Measurements from ENCODE around the gene ZNF230. TPM values are rescaled to one million over a fixed set of nuclear protein-coding genes. Genes with fewer than 3 reads are reported as not detected.

Gene ZNF230
- total and polyA plus RNA-seq, 9 of the 15 experiments (the other 6 are each of a cell fraction or from before 2014, with no cell fraction given): 1.3 to 4.0 (median 2.2) TPM

DNA sequence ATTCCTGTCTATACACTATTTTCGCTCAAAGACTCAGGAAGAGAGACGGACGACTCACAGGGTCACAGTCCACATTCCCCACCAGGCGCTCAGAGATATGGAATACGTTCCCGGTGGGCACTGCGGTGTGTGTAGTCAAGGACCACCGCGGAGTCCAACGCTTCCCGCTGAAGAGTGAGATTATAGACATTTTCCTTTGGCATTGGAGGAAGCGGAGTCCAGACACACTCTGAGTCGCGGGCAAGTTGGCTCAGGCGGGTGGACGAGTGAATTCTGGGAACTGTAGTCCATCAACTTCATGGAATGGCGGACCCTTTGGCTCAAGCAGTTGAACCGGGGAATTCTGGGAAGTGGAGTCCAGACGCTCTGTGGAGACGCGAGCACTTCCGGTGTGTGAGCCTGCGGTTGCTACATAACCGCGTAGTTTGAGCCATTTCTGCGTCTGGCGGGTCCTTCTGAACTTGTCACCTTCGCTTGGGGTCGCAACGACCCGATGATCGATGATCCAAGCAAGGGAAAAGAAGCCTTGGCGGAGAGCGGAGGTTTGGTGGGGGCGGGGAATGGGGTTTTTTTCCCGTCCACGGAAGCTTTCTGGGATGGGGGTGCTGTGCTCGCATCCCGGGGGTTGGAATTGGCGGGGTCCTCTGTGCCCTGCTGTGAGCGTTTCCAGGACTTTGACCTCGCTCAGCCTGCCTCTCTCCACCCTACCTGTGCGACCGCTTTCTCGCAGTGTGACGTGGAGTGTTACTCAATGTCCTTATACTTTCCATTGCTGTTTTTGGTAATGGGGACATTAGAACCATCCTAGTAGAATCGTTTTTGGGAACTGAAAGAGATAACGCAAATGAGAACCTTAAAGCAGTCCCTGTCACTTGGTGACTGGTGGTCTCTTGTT lies at the start of gene ZNF230 (continued):
- TF ChIP-seq, protein P1, sequence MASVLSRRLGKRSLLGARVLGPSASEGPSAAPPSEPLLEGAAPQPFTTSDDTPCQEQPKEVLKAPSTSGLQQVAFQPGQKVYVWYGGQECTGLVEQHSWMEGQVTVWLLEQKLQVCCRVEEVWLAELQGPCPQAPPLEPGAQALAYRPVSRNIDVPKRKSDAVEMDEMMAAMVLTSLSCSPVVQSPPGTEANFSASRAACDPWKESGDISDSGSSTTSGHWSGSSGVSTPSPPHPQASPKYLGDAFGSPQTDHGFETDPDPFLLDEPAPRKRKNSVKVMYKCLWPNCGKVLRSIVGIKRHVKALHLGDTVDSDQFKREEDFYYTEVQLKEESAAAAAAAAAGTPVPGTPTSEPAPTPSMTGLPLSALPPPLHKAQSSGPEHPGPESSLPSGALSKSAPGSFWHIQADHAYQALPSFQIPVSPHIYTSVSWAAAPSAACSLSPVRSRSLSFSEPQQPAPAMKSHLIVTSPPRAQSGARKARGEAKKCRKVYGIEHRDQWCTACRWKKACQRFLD (CRISPR knock-in tag; IDR thresholded peaks at IDR 0.05): peak; percentile 65; the same call in 1 of the 2 replicates
- TF ChIP-seq, protein P2, sequence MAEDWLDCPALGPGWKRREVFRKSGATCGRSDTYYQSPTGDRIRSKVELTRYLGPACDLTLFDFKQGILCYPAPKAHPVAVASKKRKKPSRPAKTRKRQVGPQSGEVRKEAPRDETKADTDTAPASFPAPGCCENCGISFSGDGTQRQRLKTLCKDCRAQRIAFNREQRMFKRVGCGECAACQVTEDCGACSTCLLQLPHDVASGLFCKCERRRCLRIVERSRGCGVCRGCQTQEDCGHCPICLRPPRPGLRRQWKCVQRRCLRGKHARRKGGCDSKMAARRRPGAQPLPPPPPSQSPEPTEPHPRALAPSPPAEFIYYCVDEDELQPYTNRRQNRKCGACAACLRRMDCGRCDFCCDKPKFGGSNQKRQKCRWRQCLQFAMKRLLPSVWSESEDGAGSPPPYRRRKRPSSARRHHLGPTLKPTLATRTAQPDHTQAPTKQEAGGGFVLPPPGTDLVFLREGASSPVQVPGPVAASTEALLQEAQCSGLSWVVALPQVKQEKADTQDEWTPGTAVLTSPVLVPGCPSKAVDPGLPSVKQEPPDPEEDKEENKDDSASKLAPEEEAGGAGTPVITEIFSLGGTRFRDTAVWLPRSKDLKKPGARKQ (CRISPR knock-in tag; IDR thresholded peaks at IDR 0.05): no peak
- TF ChIP-seq MEF2D (tag; conservative IDR thresholded peaks at IDR 0.05; ENCODE audit: low read depth) (no peak; the same call in 1 of the 2 replicates), ASH1L (IDR thresholded peaks at IDR 0.05; ENCODE audit: borderline replicate concordance, low read depth, partially characterized antibody) (peak; percentile 58), ZNF561 (CRISPR knock-in tag; conservative IDR thresholded peaks at IDR 0.05) (no peak), TAL1 (IDR thresholded peaks at IDR 0.05) (no peak), PHB (CRISPR knock-in tag; IDR thresholded peaks at IDR 0.05) (no peak), SMAD1 (IDR thresholded peaks at IDR 0.05; ENCODE audit: low read depth, low read length, partially characterized antibody) (no peak), GATAD2B (IDR thresholded peaks at IDR 0.05; ENCODE audit: borderline replicate concordance) (no peak), HDAC3 (IDR thresholded peaks at IDR 0.05; ENCODE audit: borderline replicate concordance, partially characterized antibody) (no peak), PTRF (tag; IDR thresholded peaks at IDR 0.05) (no peak), RBM39 (optimal IDR thresholded peaks at IDR 0.05; ENCODE audit: low read depth, low read length) (no peak), ILK (tag; IDR thresholded peaks at IDR 0.05; ENCODE audit: borderline replicate concordance, low read depth) (no peak), MTF1 (CRISPR knock-in tag; IDR thresholded peaks at IDR 0.05; ENCODE audit: borderline replicate concordance) (no peak), HMG20B (CRISPR knock-in tag; IDR thresholded peaks at IDR 0.05) (no peak), ZNF175 (CRISPR knock-in tag; IDR thresholded peaks at IDR 0.05; ENCODE audit: low read depth) (no peak), TAF1 (IDR thresholded peaks at IDR 0.05; ENCODE audit: control insufficient read depth, extremely low read depth, insufficient read depth, low read length, severe bottlenecking) (peak; percentile 34), SRSF3 (IDR thresholded peaks at IDR 0.05; ENCODE audit: insufficient read depth, low read length) (no peak), ZNF717 (CRISPR knock-in tag; IDR thresholded peaks at IDR 0.05) (no peak), MED1 (CRISPR knock-in tag; IDR thresholded peaks at IDR 0.05; ENCODE audit: borderline replicate concordance) (no peak), KDM5B (IDR thresholded peaks at IDR 0.05; ENCODE audit: insufficient replicate concordance, low read depth, low read length) (peak; percentile 64), KLF6 (CRISPR knock-in tag; IDR thresholded peaks at IDR 0.05; ENCODE audit: borderline replicate concordance) (no peak)
- TF ChIP-seq, protein P3, sequence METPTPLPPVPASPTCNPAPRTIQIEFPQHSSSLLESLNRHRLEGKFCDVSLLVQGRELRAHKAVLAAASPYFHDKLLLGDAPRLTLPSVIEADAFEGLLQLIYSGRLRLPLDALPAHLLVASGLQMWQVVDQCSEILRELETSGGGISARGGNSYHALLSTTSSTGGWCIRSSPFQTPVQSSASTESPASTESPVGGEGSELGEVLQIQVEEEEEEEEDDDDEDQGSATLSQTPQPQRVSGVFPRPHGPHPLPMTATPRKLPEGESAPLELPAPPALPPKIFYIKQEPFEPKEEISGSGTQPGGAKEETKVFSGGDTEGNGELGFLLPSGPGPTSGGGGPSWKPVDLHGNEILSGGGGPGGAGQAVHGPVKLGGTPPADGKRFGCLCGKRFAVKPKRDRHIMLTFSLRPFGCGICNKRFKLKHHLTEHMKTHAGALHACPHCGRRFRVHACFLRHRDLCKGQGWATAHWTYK (CRISPR knock-in tag; IDR thresholded peaks at IDR 0.05): no peak

Data from K562 (cell line).